Liver (tissue), 9 donors: ENCODE results near the gene LRRC9. TPM values are rescaled to one million over a fixed set of nuclear protein-coding genes. Genes with fewer than 3 reads are reported as not detected.
"Not testable (repeated sequence)": the region's sequence is repeated elsewhere in the genome, so short reads cannot be mapped to it uniquely, and the experiment has no call there.

Experiments
- DNase-seq: peaks from one replicate; pipeline ENCODE4 v3.0.0-alpha.2; 2017; ENCODE audit warnings: low spot score
- H3K27ac ChIP-seq, 2 donors: one replicate each; pipeline ENCODE4 v1.7.0; 2013; ENCODE audit warnings: inconsistent platforms in 2 of 2, low read length in 2 of 2, control low read depth in 1 of 2, low read depth in 1 of 2, mild to moderate bottlenecking in 1 of 2
- H3K27me3 ChIP-seq, 4 donors: one replicate each; pipeline versions ENCODE4 v1.6.1 to v1.7.0; 2013; ENCODE audit warnings: low read length in 3 of 4, inconsistent platforms in 1 of 4, mild to moderate bottlenecking in 1 of 4, moderate library complexity in 1 of 4; ENCODE audit not compliant: control insufficient read depth in 4 of 4, insufficient read depth in 4 of 4
- H3K36me3 ChIP-seq, 4 donors: one replicate each; pipeline versions ENCODE4 v1.6.1 to v1.7.0; 2013; ENCODE audit warnings: low read length in 3 of 4, mild to moderate bottlenecking in 3 of 4, low read depth in 1 of 4, moderate library complexity in 1 of 4; ENCODE audit not compliant: control insufficient read depth in 4 of 4, insufficient read depth in 3 of 4
- H3K4me1 ChIP-seq, 4 donors: one replicate each; pipeline versions ENCODE4 v1.6.1 to v1.7.0; 2013; ENCODE audit warnings: low read length in 3 of 4, mild to moderate bottlenecking in 3 of 4, moderate library complexity in 1 of 4; ENCODE audit not compliant: control insufficient read depth in 4 of 4, insufficient read depth in 4 of 4
- H3K4me3 ChIP-seq, 3 donors: one replicate each; pipeline versions ENCODE4 v1.6.1 to v1.7.0; 2013; ENCODE audit warnings: low read length in 3 of 3, control low read depth in 1 of 3, low read depth in 1 of 3, mild to moderate bottlenecking in 1 of 3
- H3K9ac ChIP-seq, 2 donors: one replicate each; pipeline ENCODE4 v1.7.0; 2013; ENCODE audit warnings: low read length in 2 of 2, mild to moderate bottlenecking in 2 of 2, moderate library complexity in 2 of 2, control low read depth in 1 of 2, low read depth in 1 of 2
- H3K9me3 ChIP-seq, 4 donors: one replicate each; pipeline versions ENCODE4 v1.6.1 to v1.7.0; 2013; ENCODE audit warnings: low read length in 3 of 4; ENCODE audit not compliant: control insufficient read depth in 4 of 4
- CTCF ChIP-seq: fragments of 150-350 bp; IDR thresholded peaks from 2 replicates; pipeline ENCODE4 v1.5.1; 2017; ENCODE audit warnings: improper control_type of control experiment, low read depth, low read length; ENCODE audit not compliant: missing input control
- FOXA1 ChIP-seq: IDR thresholded peaks from 2 replicates; pipeline ENCODE4 v1.6.1; 2016; ENCODE audit warnings: antibody characterized with exemption
- HNF4A ChIP-seq, 2 donors: conservative IDR thresholded peaks; 2 replicates each; pipeline ENCODE4 v1.6.1; 2016; ENCODE audit warnings: antibody characterized with exemption in 2 of 2, mild to moderate bottlenecking in 2 of 2
- HNF4G ChIP-seq: IDR thresholded peaks from 2 replicates; pipeline ENCODE4 v1.6.1; 2016; ENCODE audit warnings: antibody characterized with exemption
- JUND ChIP-seq, 2 donors: IDR thresholded peaks; 2 replicates each; pipeline ENCODE4 v1.6.1; 2016; ENCODE audit warnings: antibody characterized with exemption in 2 of 2
- RAD21 ChIP-seq, 2 donors: IDR thresholded peaks; 2 replicates each; pipeline ENCODE4 v1.6.1; 2016; ENCODE audit warnings: antibody characterized with exemption in 2 of 2, mild to moderate bottlenecking in 2 of 2
- RXRA ChIP-seq, 2 donors: IDR thresholded peaks; 2 replicates each; pipeline ENCODE4 v1.6.1; 2017 to 2018; ENCODE audit warnings: antibody characterized with exemption in 2 of 2, mild to moderate bottlenecking in 1 of 2
- SP1 ChIP-seq: IDR thresholded peaks from 2 replicates; pipeline ENCODE4 v1.6.1; 2018; ENCODE audit warnings: antibody characterized with exemption, mild to moderate bottlenecking
- TAF1 ChIP-seq: conservative IDR thresholded peaks from 2 replicates; pipeline ENCODE4 v1.6.1; 2016; ENCODE audit warnings: antibody characterized with exemption, mild to moderate bottlenecking
- ZBTB33 ChIP-seq: IDR thresholded peaks from 2 replicates; pipeline ENCODE4 v1.6.1; 2016; ENCODE audit warnings: antibody characterized with exemption
- WGBS: extraction: QIAGEN DNeasy Blood & Tissue Kit; methylation state at CpG from one replicate; pipeline ENCODE4 v1.1.7; 2013; 5-methylcytosine and 5-hydroxymethylcytosine counted together
- polyA plus RNA-seq, 2 donors: library from polyadenylated mRNA; stranded (reverse) in 1 of 2; unstranded in 1 of 2; fragments of 200-250 nt in 1 of 2; fragments of >200 nt in 1 of 2; fragmentation: Nextera tagmentation in 1 of 2; extraction: Ambion mirVana in 1 of 2; gene quantifications; one replicate each; pipeline versions ENCODE4 v1.2.1 to v1.2.3, GENCODE V29; 2013 to 2015
- total RNA-seq, 2 donors: library from RNA; depleted of rRNA; stranded (reverse); fragments of >200 nt; gene quantifications; one replicate each; pipeline ENCODE4 v1.2.3, GENCODE V29; 2014
- donor health status: healthy.
- donor health status: healthy.
- donor health status: healthy.
- donor health status: healthy.
- donor health status: healthy.

The LRRC9 gene
- total and polyA plus RNA-seq, 4 donors, result 0.14 to 0.32 TPM; not detected in 2

DNA sequence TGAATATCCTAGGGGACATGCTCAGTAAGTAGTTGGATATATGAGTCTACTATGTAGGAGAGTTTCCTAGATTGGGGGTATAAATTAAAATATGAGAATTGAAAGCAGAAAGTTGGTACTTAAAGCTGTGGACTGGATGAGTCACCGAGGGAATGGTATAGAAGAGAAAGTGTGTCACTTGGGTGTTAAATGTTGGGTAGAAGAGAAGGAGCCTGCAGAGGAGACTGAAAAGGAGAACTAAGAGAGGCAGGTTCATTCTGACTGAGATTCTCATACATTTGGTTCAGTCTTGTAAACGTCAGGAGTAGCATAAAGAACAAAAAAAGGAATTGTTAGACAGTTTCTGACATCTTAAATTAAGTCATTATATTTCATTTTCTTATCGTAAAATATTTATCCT lies 19.9 kb downstream of the LRRC9 start:
- H3K9ac ChIP-seq, result no peak overlapping the region
- no peak for DNase-seq
- no peak overlapping the region for H3K27ac ChIP-seq
- H3K27me3 ChIP-seq, result no peaks in the 10 kb centered on the region
- no peaks in the 10 kb centered on the region for H3K36me3 ChIP-seq
- no peaks in the 10 kb centered on the region for H3K4me1 ChIP-seq
- H3K9me3 ChIP-seq, result no peaks in the 10 kb centered on the region
- WGBS, result 81% methylated on average over 3 of the region's 3 CpGs
- H3K4me3 ChIP-seq, result no peak overlapping the region
- no peak for TF ChIP-seq JUND (IDR thresholded peaks at IDR 0.05)
- TF ChIP-seq RAD21 (IDR thresholded peaks at IDR 0.05), result no peak
- no peak for TF ChIP-seq HNF4G
- TF ChIP-seq FOXA1, result no peak
- no peak for TF ChIP-seq TAF1
- TF ChIP-seq RXRA (IDR thresholded peaks at IDR 0.05), result no peak
- no peak for TF ChIP-seq SP1
- no peak for TF ChIP-seq HNF4A (conservative IDR thresholded peaks at IDR 0.05)

GRCh38 chr14:59942296-59942862 lies 22.4 kb downstream of the LRRC9 start:
- H3K4me3 ChIP-seq, H3K9me3 ChIP-seq, H3K4me1 ChIP-seq, H3K27me3 ChIP-seq, H3K9ac ChIP-seq, DNase-seq, H3K27ac ChIP-seq, H3K36me3 ChIP-seq: not testable (repeated sequence)
- 92% methylated on average over 10 of the region's 10 CpGs for WGBS

GRCh38 chr14:59944909-59945308 lies 25.0 kb downstream of the LRRC9 start:
- no peak overlapping the region for H3K4me3 ChIP-seq
- TF ChIP-seq ZBTB33 (no peak), CTCF (no peak), HNF4A (conservative IDR thresholded peaks at IDR 0.05) (no peak), RXRA (IDR thresholded peaks at IDR 0.05) (no peak)
- H3K9me3 ChIP-seq, result no peaks in the 10 kb centered on the region
- no peak overlapping the region for H3K9ac ChIP-seq
- H3K4me1 ChIP-seq, result no peaks in the 10 kb centered on the region
- no peaks in the 10 kb centered on the region for H3K36me3 ChIP-seq
- no peak for DNase-seq
- no peaks in the 10 kb centered on the region for H3K27me3 ChIP-seq
- no peak overlapping the region for H3K27ac ChIP-seq

DNA sequence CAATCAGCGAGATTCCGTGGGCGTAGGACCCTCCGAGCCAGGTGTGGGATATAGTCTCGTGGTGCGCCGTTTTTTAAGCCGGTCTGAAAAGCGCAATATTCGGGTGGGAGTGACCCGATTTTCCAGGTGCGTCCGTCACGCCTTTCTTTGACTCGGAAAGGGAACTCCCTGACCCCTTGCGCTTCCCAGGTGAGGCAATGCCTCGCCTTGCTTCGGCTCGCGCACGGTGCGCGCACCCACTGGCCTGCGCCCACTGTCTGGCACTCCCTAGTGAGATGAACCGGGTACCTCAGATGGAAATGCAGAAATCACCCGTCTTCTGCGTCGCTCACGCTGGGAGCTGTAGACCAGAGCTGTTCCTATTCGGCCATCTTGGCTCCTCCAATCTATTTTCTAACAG lies 32.2 kb downstream of the LRRC9 start:
- not testable (repeated sequence) for H3K4me3 ChIP-seq, H3K4me1 ChIP-seq, H3K36me3 ChIP-seq, H3K27me3 ChIP-seq, DNase-seq, H3K9me3 ChIP-seq, H3K27ac ChIP-seq, H3K9ac ChIP-seq
- WGBS, result 90% methylated on average over 19 of the region's 30 CpGs

- H3K4me3 ChIP-seq, result peak overlapping the region in 1 of 3 donors; percentile 5
- not testable (repeated sequence) for H3K36me3 ChIP-seq, H3K27me3 ChIP-seq, H3K27ac ChIP-seq, H3K9me3 ChIP-seq, H3K4me1 ChIP-seq, DNase-seq, H3K9ac ChIP-seq
- 85% methylated on average over 4 of the region's 4 CpGs for WGBS
Observed at GRCh38 chr14:59957890-59958289, 37.9 kb downstream of the LRRC9 start.
